Esophagus (tissue), 2 donors: Measurements from ENCODE around the gene MBOAT2. TPM values are rescaled to one million over a fixed set of nuclear protein-coding genes. Genes with fewer than 3 reads are reported as not detected.

Experiments
- H3K27ac ChIP-seq, 2 donors: one replicate each; pipeline ENCODE4 v1.5.1; 2013; ENCODE audit warnings: low read depth in 2 of 2, mild to moderate bottlenecking in 2 of 2, inconsistent platforms in 1 of 2, low read length in 1 of 2, moderate library complexity in 1 of 2
- H3K27me3 ChIP-seq, 2 donors: one replicate each; pipeline ENCODE4 v1.6.1; 2013; ENCODE audit warnings: low read length in 2 of 2, control low read depth in 1 of 2, mild to moderate bottlenecking in 1 of 2; ENCODE audit not compliant: insufficient read depth in 2 of 2, control insufficient read depth in 1 of 2
- H3K36me3 ChIP-seq, 2 donors: one replicate each; pipeline ENCODE4 v1.6.1; 2013; ENCODE audit warnings: low read length in 1 of 2; ENCODE audit not compliant: control insufficient read depth in 2 of 2, insufficient read depth in 2 of 2
- H3K4me1 ChIP-seq, 2 donors: one replicate each; pipeline ENCODE4 v1.6.1; 2013; ENCODE audit warnings: low read length in 1 of 2; ENCODE audit not compliant: control insufficient read depth in 2 of 2, insufficient read depth in 2 of 2
- H3K4me3 ChIP-seq, 2 donors: one replicate each; pipeline ENCODE4 v1.5.1; 2013; ENCODE audit warnings: low read length in 2 of 2, mild to moderate bottlenecking in 2 of 2, low read depth in 1 of 2, moderate library complexity in 1 of 2
- H3K9me3 ChIP-seq, 2 donors: one replicate each; pipeline ENCODE4 v1.6.1; 2013; ENCODE audit warnings: mild to moderate bottlenecking in 2 of 2, low read depth in 1 of 2, low read length in 1 of 2, moderate library complexity in 1 of 2; ENCODE audit not compliant: control insufficient read depth in 2 of 2, insufficient read depth in 1 of 2
- WGBS, 2 donors: extraction: QIAGEN DNeasy Blood & Tissue Kit; methylation state at CpG; one replicate each; pipeline ENCODE4 v1.1.7; 2013; 5-methylcytosine and 5-hydroxymethylcytosine counted together
- polyA plus RNA-seq, 2 donors: library from polyadenylated mRNA; stranded (reverse); fragments of 200-250 nt; gene quantifications; one replicate each; pipeline ENCODE4 v1.2.3, GENCODE V29; 2013
- donor health status: healthy with polysubstance abuse.
- donor health status: Bipolar disorder and iron deficiency.

The MBOAT2 gene
- polyA plus RNA-seq, 2 donors, result 34.3 to 41.8 TPM

GRCh38 chr2:8886876-8887275 lies 116.6 kb downstream of the MBOAT2 start:
- H3K4me3 ChIP-seq, result no peak overlapping the region
- H3K27ac ChIP-seq, result no peak overlapping the region
- H3K4me1 ChIP-seq, result no peaks in the 10 kb centered on the region
- no peaks in the 10 kb centered on the region for H3K9me3 ChIP-seq
- no peaks in the 10 kb centered on the region for H3K27me3 ChIP-seq
- H3K36me3 ChIP-seq, result peaks cover 0 to 7% of the 10 kb centered on the region in 2 donors
- 64 to 77% methylated on average over 2 of the region's 2 CpGs for WGBS, 2 donors

GRCh38 chr2:8886202-8886518 lies 117.3 kb downstream of the MBOAT2 start:
- Histone ChIP-seq H3K27me3 (no peaks in the 10 kb centered on the region), H3K9me3 (no peaks in the 10 kb centered on the region), H3K4me3 (no peak overlapping the region), H3K27ac (no peak overlapping the region), H3K4me1 (no peaks in the 10 kb centered on the region), H3K36me3 (peaks cover 0 to 7% of the 10 kb centered on the region in 2 donors)
- WGBS, 2 donors, result 75 to 86% methylated on average over 1 of the region's 1 CpG

DNA sequence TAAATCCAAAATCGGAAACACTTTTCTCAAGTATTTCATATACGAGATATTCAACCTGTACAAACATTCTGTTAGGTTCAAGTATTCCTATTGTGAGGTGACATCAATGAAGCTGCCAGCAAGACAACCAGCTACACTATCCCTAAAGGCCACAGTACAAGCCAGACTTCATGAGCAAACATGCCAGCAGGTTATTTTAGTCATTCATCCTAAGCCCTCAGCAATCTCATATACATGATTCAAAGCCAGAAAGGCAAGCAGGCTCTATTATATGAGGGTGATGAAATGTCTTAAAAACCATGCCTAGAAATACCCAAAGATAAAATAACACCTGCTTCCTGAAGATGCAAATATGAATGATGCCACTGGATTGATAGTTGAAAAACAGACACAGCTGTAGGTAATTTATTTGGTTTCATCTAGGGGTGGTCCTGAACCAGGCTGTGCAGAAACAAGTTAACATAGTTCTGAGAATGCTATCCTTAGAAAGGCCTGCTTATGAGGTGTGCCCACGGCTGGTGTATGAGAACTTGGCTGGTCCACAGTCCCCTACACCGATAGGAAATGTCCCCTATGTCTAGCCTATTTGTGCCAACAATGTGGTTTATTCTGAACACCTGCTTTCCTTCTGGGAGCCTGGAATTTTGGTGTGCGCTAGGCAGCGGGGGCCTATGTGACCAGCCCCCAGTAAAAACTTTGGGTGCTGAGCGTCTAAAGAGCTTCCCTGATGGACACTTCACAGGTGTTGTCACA lies 117.9 kb downstream of the MBOAT2 start:
- no peak overlapping the region for H3K27ac ChIP-seq
- H3K4me3 ChIP-seq, result no peak overlapping the region
- 85 to 90% methylated on average over 7 of the region's 7 CpGs for WGBS, 2 donors
- H3K9me3 ChIP-seq, result no peaks in the 10 kb centered on the region
- peaks cover under 1 to 7% of the 10 kb centered on the region in 2 donors for H3K36me3 ChIP-seq
- no peaks in the 10 kb centered on the region for H3K27me3 ChIP-seq
- H3K4me1 ChIP-seq, result no peaks in the 10 kb centered on the region

DNA sequence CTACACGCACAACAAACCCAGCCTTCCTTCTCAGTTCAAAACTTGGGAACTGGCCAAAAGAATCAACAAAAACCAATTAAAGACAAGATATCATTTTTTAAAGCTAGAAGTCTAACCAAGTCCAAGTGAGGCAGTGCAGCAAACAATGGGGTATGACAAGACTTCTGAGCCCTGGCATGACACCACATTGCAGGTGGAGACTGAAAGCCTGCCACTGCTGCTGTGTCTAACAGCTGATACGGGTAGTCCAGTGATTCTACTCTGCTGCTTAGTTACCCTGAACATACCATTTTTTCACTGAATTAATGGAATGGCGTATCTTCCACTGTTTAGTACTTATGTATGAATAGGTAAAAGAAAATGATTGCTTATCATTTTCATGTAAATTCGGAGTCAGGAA lies 118.7 kb downstream of the MBOAT2 start:
- Histone ChIP-seq H3K4me1 (no peaks in the 10 kb centered on the region), H3K4me3 (no peak overlapping the region), H3K27ac (no peak overlapping the region), H3K27me3 (no peaks in the 10 kb centered on the region), H3K9me3 (no peaks in the 10 kb centered on the region), H3K36me3 (peaks cover 3 to 7% of the 10 kb centered on the region in 2 donors)
- WGBS, 2 donors, result 94 to 96% methylated on average over 4 of the region's 4 CpGs

- H3K4me3 ChIP-seq, result no peak overlapping the region
- no peak overlapping the region for H3K27ac ChIP-seq
- H3K4me1 ChIP-seq, result no peaks in the 10 kb centered on the region
- peaks cover 7 to 8% of the 10 kb centered on the region in 2 donors for H3K36me3 ChIP-seq
- H3K9me3 ChIP-seq, result no peaks in the 10 kb centered on the region
- 76 to 82% methylated on average over 5 of the region's 5 CpGs for WGBS, 2 donors
- H3K27me3 ChIP-seq, result no peaks in the 10 kb centered on the region
These were observed 121.4 kb downstream of the MBOAT2 start for GRCh38 chr2:8882094-8882493.

DNA sequence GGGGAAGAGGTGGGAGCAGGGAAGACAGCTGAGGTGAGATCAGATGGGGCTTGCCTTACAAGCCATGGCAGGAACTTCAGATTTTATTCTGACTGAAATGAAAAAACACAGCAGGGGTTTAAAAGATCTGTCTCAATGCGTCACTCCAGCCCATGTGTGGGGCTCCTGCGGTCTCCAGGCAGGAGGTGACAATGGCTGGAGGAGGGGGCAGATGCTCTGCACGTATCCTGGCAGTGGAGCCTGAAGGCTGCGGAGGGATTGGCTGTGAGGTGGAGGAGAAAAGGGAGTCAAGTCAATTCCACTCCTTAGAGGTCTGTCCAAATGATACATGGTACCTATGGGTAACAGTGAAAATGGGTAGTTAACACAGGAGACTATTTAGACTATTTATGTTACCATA lies 125.6 kb downstream of the MBOAT2 start:
- no peaks in the 10 kb centered on the region for H3K4me1 ChIP-seq

GRCh38 chr2:8877332-8877731 lies 126.2 kb downstream of the MBOAT2 start:
- Histone ChIP-seq H3K36me3 (peaks cover 7 to 12% of the 10 kb centered on the region in 2 donors), H3K4me3 (no peak overlapping the region), H3K9me3 (no peaks in the 10 kb centered on the region), H3K4me1 (no peaks in the 10 kb centered on the region), H3K27me3 (no peaks in the 10 kb centered on the region), H3K27ac (no peak overlapping the region)
- WGBS, 2 donors, result 80 to 87% methylated on average over 4 of the region's 4 CpGs

More for the DNA sequence above, 125.6 kb downstream of the MBOAT2 start:
- H3K36me3 ChIP-seq, result peaks cover 7 to 11% of the 10 kb centered on the region in 2 donors
- H3K27ac ChIP-seq, result no peak overlapping the region
- no peaks in the 10 kb centered on the region for H3K9me3 ChIP-seq
- no peak overlapping the region for H3K4me3 ChIP-seq
- 94 to 95% methylated on average over 4 of the region's 4 CpGs for WGBS, 2 donors
- H3K27me3 ChIP-seq, result no peaks in the 10 kb centered on the region

- Histone ChIP-seq H3K4me3 (no peak overlapping the region), H3K4me1 (no peaks in the 10 kb centered on the region), H3K27ac (no peak overlapping the region), H3K36me3 (peaks cover 7 to 14% of the 10 kb centered on the region in 2 donors), H3K27me3 (no peaks in the 10 kb centered on the region), H3K9me3 (no peaks in the 10 kb centered on the region)
These were observed 126.9 kb downstream of the MBOAT2 start for GRCh38 chr2:8876628-8877027.

DNA sequence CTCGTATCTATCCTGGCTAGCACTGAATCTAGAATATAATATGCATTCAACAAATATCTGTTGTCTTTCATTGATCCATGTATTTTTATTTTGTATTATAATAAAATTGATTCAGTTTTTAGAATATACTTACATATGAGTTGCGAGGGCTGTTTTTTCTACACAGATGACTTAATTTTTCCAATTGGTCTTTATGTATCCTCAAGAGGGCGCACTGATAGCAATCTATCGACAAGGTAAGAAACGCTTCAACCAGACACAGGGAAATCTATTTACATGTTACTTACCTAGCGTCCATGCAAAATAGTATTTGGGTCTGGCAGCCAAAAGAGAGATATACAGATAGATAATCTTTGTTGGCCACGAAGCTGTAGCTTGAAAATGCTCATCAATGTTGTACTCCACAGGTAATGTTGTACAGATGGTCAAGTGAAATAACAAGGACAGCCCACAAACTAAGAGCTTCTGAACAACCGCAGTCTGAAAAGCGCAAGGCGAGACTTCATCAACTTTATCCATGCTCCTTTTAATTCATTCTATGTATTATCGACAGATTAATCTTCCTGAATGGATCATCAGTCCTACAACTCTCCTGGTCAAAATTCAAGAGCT lies 130.6 kb downstream of the MBOAT2 start:
- Histone ChIP-seq H3K4me1 (no peaks in the 10 kb centered on the region), H3K9me3 (no peaks in the 10 kb centered on the region), H3K36me3 (peaks cover 7% of the 10 kb centered on the region in 2 donors), H3K27me3 (no peaks in the 10 kb centered on the region), H3K27ac (no peak overlapping the region), H3K4me3 (no peak overlapping the region)
- 50 to 53% methylated on average over 11 of the region's 11 CpGs for WGBS, 2 donors

DNA sequence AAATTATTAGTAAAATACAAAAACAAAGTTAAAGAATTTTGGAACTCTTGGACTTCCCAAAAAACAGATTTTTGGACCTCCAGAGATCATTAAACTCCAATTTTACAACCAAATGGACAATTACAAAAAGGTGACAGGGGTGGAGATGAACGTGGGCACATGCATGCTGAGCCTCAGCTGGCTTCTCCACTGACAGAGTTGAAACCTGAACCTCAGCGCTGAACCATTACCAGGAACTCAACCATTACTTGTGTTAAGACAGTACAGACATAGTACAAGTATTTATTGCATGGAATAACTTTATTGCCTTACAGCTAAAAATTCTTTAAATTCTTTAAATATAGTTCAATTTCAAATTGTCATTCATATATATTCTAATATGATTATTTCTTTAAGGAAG lies 133.0 kb downstream of the MBOAT2 start:
- Histone ChIP-seq H3K4me1 (no peaks in the 10 kb centered on the region), H3K4me3 (no peak overlapping the region), H3K36me3 (peaks cover 0 to 7% of the 10 kb centered on the region in 2 donors), H3K9me3 (no peaks in the 10 kb centered on the region), H3K27me3 (no peaks in the 10 kb centered on the region), H3K27ac (no peak overlapping the region)
- 77 to 80% methylated on average over 2 of the region's 2 CpGs for WGBS, 2 donors
